GM18511 (cell line): ENCODE data around the gene NPAS4.

ENCODE experiments used
- ATAC-seq: cut with Tn5 transposase; IDR thresholded peaks from one replicate; pipeline ENCODE4 v1.9.1; 2021; ENCODE audit warnings: mild to moderate bottlenecking, moderate library complexity; ENCODE audit not compliant: unreplicated experiment

Gene NPAS4

DNA sequence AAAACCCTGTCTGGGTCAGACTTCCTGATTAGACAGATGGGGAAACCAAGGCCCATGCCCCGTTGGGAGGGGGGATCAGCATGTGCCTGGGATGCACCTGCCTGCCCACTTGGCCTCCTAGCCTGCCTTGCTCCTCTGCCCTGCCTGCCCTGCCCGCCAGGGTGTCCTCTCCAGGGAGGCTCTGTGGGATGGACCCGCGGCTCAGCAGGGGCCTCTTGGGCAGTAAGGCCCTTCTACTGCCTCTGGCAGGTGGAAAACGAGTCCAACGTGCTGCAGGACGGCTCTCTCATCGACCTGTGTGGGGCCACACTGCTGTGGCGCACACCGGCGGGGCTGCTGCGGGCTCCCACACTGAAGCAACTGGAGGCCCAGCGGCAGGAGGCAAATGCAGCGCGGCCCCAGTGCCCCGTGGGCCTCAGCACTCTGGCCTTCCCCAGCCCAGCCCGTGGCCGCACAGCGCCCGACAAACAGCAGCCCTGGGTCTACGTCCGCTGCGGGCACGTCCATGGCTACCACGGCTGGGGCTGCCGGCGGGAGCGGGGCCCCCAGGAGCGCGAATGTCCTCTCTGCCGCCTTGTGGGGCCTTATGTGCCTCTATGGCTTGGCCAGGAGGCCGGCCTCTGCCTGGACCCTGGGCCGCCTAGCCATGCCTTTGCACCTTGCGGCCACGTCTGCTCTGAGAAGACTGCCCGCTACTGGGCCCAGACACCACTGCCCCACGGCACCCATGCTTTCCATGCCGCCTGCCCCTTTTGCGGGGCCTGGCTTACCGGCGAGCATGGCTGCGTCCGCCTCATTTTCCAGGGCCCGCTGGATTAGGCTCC, 54.7 kb downstream of the NPAS4 start:
- no peak for ATAC-seq
